HUES64 (cell line): Measurements from ENCODE around the gene ANGPT4.
"Not testable (repeated sequence)": the region's sequence is repeated elsewhere in the genome, so short reads cannot be mapped to it uniquely, and the experiment has no call there.

Experiments
- H3K27ac ChIP-seq: 2 replicates; pipeline ENCODE4 v1.7.0; 2013; ENCODE audit warnings: low read depth, low read length, inconsistent platforms
- H3K27me3 ChIP-seq: 2 replicates; pipeline ENCODE4 v1.6.1; 2013; ENCODE audit warnings: mild to moderate bottlenecking, low read length; ENCODE audit not compliant: insufficient read depth
- H3K36me3 ChIP-seq: 2 replicates; pipeline ENCODE4 v1.6.1; 2013; ENCODE audit warnings: mild to moderate bottlenecking, low read length; ENCODE audit not compliant: insufficient read depth
- H3K4me1 ChIP-seq: 2 replicates; pipeline ENCODE4 v1.6.1; 2013; ENCODE audit warnings: mild to moderate bottlenecking, low read length, moderate library complexity; ENCODE audit not compliant: insufficient read depth
- H3K4me3 ChIP-seq: 2 replicates; pipeline ENCODE4 v1.5.1; 2013; ENCODE audit warnings: mild to moderate bottlenecking, low read length, moderate library complexity
- H3K9ac ChIP-seq: 2 replicates; pipeline ENCODE4 v1.6.1; 2013; ENCODE audit warnings: mild to moderate bottlenecking, low read depth, low read length
- H3K9me3 ChIP-seq: 2 replicates; pipeline ENCODE4 v1.6.1; 2013; ENCODE audit warnings: low read depth, low read length; ENCODE audit not compliant: insufficient read depth
- WGBS: fragments of 150-250, 120-280 bp; methylation state at CpG from one replicate; pipeline ENCODE4 v1.1.7; 2013; ENCODE audit warnings: missing lambda C conversion rate; 5-methylcytosine and 5-hydroxymethylcytosine counted together

The ANGPT4 gene

DNA sequence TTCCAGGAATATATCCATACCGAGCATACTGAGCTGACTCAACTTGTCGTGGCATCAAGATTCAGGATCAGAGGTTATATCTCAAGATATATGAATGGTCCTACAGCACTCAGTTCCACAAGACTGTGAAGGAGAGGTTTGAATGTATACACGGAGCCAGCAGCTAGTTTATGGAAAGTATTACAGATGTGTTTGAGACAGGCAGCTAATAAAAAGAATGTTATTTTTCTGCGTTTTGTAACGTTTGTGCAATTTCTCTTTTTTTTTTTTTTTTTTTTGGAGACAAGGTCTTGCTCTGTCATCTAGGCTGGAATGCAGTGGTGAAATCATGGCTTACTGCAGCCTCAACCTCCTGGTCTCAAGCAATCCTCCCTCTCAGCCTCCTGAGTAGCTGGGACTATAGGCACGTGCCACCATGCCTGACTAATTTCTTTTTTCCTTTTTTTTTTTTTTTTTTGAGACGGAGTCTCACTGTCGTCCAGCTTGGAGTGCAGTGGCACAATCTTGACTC, 86.1 kb downstream of the ANGPT4 start:
- Histone ChIP-seq H3K36me3 (no peaks in the 10 kb centered on the region), H3K9me3 (no peaks in the 10 kb centered on the region), H3K9ac (no peak overlapping the region), H3K27ac (no peak overlapping the region), H3K4me3 (no peak overlapping the region), H3K27me3 (peaks cover 12% of the 10 kb centered on the region), H3K4me1 (peaks cover 3% of the 10 kb centered on the region; the same call in 1 of the 2 replicates)
- 87% methylated on average over 8 of the region's 8 CpGs for WGBS

DNA sequence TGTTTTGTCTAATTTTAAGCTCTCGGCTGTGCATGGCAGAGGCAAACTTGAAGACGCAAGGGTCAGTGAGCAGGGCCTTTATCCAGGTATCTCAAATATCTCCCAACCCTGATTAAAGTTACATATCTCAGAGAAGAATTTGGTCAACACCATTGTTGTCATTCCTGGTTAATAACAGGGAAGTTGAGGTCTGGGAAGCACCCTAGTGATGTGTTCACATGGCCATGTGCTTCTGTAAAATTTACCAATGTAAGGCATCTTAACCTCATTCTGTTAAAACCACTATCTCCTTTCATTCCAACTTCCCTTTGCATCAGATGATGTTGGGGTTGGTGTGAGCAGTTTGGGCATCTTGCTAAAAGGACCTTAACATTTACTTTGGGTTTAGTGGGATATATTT, 86.6 kb downstream of the ANGPT4 start:
- Histone ChIP-seq H3K27ac (no peak overlapping the region), H3K36me3 (no peaks in the 10 kb centered on the region)

DNA sequence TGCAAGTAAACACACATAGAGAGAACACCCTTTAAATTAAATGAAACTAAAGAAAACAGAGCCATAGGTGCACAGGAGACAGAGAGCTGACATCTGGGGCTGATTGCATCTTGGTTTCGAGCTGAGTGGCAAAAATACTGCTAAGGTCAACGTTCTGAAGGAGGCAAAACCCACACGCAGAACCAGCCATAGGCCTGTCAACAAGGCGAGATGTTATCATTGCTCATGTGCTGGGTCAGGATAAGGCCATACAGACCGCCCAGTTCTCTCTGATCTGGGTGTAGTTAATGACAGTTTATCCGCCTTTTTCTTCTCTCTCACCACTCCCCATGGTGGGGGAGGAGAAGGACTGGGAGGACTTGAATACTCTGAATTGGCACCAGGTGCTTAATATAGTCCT, 87.1 kb downstream of the ANGPT4 start:
- Histone ChIP-seq H3K4me1 (peaks cover 3% of the 10 kb centered on the region; the same call in 1 of the 2 replicates), H3K36me3 (no peaks in the 10 kb centered on the region), H3K27ac (no peak overlapping the region), H3K27me3 (peaks cover 1% of the 10 kb centered on the region), H3K4me3 (no peak overlapping the region), H3K9me3 (no peaks in the 10 kb centered on the region), H3K9ac (no peak overlapping the region)
- whole genome bisulfite sequencing: 85% methylated on average over 4 of the region's 6 CpGs

More for the DNA sequence above, 86.6 kb downstream of the ANGPT4 start:
- Histone ChIP-seq H3K4me1 (peaks cover 3% of the 10 kb centered on the region; the same call in 1 of the 2 replicates), H3K9ac (no peak overlapping the region), H3K9me3 (no peaks in the 10 kb centered on the region), H3K4me3 (no peak overlapping the region), H3K27me3 (peaks cover 7% of the 10 kb centered on the region)
- WGBS: 94% methylated on average over 2 of the region's 2 CpGs

DNA sequence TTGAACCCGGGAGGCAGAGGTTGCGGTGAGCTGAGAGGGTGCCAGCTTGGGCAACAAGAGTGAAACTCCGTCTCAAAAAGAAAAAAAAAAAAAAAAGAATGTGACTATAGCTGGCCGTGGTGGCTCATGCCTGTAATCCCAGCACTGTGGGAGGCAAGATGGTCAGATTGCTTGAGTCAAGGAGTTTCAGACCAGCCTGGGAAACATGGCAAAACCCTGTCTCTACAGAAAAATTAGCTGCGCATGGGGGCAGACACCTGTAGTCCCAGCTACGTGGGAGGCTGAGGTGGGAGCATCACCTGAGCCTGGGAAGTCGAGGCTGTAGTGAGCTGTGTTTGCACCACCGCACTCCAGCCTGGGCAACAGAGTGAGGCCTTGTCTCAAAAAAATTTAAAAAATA, 88.2 kb downstream of the ANGPT4 start:
- H3K9ac ChIP-seq, H3K9me3 ChIP-seq, H3K27me3 ChIP-seq, H3K36me3 ChIP-seq, H3K27ac ChIP-seq, H3K4me1 ChIP-seq, H3K4me3 ChIP-seq: not testable (repeated sequence)
- WGBS: 92% methylated on average over 8 of the region's 8 CpGs

DNA sequence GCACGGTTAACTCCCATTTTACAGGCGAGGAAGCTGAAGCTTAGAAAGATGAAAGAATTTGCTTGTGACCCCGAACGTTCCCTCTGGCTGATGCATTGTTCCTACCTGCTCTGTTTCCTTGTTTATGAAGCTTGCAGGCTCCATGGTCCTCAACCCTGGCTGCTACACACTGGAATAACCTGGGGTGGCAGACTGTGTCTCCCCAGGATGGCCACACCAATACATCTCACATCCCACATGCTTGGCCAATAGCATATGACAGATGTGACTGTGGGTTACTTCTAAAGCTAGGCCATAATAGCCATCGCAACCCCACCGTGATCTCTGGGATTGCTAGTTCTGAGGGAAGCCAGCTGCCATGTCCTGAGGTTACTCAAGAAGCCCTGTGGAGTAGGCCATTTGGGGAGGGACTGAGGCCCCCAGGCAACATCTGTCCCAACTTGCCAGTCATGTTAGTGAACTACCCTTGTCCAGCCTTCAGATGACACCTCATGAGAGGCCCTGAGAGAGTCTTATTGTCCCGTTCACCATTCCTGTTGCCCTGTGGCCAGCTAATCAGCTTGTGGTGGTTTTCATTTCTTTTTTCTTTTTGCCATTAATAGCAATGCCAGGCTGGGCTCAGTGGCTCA, 89.3 kb downstream of the ANGPT4 start:
- Histone ChIP-seq H3K9me3 (no peaks in the 10 kb centered on the region), H3K27me3 (no peaks in the 10 kb centered on the region), H3K36me3 (no peaks in the 10 kb centered on the region), H3K27ac (no peak overlapping the region), H3K4me3 (no peak overlapping the region), H3K9ac (no peak overlapping the region), H3K4me1 (no peaks in the 10 kb centered on the region)
- WGBS: 94% methylated on average over 7 of the region's 7 CpGs

DNA sequence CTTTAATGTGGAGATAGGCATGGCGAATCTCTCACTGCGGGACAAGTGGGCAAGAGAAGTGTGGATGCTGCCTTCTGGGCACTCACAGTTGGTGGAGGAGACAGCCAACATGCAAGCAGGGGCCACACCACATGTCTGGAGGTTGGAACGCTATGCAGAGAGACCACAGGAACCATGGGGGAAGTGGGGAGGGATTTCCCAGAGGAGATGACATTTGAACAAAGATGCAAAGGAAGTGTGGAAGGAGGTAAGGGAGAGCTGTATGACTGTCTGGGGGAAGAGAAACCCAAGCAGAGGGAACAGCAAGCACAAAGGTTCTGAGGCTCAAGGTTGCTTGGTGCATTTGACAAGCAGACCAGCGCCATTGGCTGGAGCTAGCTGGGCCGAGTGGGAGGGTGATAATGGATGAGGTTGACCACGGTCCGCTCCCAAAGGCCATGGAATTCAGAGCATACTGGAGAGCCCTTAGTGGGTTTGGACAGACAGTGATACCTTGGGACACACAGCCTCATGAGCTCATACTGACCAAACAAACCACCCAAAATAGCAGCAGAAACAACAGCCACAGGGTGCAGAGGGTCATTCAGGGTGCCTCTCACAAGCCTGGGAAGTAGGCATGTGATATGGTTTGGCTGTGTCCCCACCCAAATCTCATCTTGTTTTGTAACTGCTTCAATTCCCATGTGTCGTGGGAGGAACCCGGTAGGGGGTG, 90.3 kb downstream of the ANGPT4 start:
- H3K4me3 ChIP-seq: no peak overlapping the region
- H3K4me1 ChIP-seq: no peaks in the 10 kb centered on the region
- H3K36me3 ChIP-seq: no peaks in the 10 kb centered on the region
- H3K9me3 ChIP-seq: no peaks in the 10 kb centered on the region
- no peaks in the 10 kb centered on the region for H3K27me3 ChIP-seq
- H3K9ac ChIP-seq: no peak overlapping the region
- 92% methylated on average over 9 of the region's 9 CpGs for WGBS
- no peak overlapping the region for H3K27ac ChIP-seq

DNA sequence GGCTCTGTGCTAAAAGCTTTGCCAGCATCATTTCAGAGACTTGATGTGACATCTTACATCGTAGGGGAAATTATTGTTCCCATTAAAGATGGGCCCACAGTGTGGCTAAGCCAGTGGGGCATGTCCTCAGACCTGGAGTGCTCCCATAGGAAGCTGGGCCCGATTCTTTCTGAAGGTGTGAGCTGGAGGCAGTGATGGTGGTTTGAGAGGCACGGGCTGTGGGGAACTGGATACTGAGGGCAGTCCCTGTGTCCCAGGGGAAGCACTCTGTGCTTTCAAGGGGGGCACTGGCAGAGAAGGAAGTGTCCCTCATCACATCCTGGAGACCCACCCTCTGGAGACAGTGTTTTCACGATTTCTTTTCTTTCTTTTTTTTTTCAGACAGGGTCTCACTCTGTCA, 91.2 kb downstream of the ANGPT4 start:
- no peaks in the 10 kb centered on the region for H3K4me1 ChIP-seq
- H3K27ac ChIP-seq: no peak overlapping the region
- no peaks in the 10 kb centered on the region for H3K9me3 ChIP-seq
- no peak overlapping the region for H3K4me3 ChIP-seq
- no peaks in the 10 kb centered on the region for H3K36me3 ChIP-seq
- 95% methylated on average over 4 of the region's 4 CpGs for WGBS
- H3K27me3 ChIP-seq: no peaks in the 10 kb centered on the region
- no peak overlapping the region for H3K9ac ChIP-seq

DNA sequence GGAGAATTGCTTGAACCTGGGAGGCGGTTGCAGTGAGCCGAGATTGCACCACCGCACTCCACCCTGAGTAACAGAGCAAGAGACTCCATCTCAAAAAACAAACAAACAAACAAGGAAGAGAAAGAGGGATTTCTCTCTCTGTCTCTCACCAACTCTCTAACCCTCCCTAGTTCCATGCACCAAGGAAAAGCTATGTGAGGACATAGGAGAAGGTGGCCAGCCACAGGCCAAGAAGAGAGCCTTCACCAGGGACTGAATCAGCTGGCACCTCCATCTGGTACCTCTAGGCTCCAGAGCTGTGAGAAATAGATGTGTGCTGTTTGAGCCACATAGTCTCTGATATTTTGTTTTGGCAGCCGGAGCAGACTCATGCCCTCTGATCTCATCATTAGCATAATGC, 91.6 kb downstream of the ANGPT4 start:
- Histone ChIP-seq H3K4me3 (no peak overlapping the region), H3K27ac (no peak overlapping the region), H3K9ac (no peak overlapping the region), H3K27me3 (no peaks in the 10 kb centered on the region), H3K9me3 (no peaks in the 10 kb centered on the region), H3K4me1 (no peaks in the 10 kb centered on the region), H3K36me3 (no peaks in the 10 kb centered on the region)
- 90% methylated on average over 4 of the region's 4 CpGs for WGBS

DNA sequence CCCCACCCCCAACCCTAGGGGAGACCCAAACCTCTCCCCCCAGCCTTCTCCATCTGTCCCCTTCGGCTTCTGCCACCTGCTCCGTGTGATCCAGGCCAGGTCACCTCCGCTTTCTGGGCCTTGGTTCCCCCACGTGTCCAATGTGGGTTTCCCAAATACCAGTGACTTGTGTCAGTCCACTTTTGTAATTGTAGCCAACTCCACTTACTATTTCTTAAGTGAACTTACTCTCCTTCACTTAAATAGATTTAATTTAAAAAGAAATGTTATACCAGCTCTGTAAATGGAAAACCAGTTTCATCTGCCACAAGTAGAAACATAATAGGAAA, 92.6 kb downstream of the ANGPT4 start:
- 94% methylated on average over 4 of the region's 4 CpGs for WGBS
- H3K9ac ChIP-seq: no peak overlapping the region
- H3K27me3 ChIP-seq: no peaks in the 10 kb centered on the region
- H3K9me3 ChIP-seq: no peaks in the 10 kb centered on the region
- H3K4me3 ChIP-seq: no peak overlapping the region
- no peaks in the 10 kb centered on the region for H3K36me3 ChIP-seq
- no peaks in the 10 kb centered on the region for H3K4me1 ChIP-seq
- H3K27ac ChIP-seq: no peak overlapping the region

DNA sequence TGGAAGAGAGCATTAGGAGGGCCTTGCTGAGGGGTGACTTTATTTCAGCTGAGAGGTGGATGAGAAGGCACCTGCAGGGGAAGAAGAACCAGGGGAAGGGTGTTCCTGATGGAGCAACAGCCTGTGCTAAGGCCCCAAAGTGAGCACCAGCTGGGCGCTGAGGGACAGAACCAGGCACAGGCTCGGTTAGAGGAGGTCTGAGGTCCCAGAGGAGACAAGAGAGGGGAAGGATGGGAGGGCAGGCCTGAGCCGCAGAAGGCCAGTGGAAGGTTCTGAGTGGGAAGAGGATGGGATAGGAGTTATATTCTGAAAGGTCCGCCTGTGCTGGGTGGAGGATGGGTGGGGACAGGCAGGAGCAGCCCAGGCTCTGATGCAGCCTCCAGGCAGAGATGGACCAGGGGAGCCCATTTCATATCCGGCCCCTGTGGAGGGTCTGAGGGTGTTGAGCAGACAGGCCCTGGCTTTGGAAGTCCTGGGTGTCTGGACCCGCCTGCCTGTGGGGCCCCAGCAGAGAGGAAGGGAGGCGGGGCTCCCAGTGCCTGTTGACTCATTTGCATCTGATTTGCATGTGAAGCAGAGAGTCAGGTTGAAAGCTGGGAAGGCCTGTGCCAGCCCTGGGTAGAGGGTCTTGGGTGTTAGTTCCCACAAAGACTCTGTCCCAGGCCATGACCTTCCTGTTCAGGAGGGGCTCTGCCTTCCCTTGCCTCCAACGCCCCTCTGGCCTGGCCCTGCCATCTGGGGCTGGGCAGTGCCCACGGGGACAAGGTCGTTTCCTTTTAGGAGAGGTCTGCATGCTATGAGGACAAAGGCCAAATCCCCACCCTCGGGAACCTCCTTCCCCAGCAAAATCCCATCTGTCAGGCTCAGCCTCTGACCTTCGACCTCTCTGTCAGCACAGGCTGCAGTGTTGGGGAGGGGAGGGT, 93.2 kb downstream of the ANGPT4 start:
- Histone ChIP-seq H3K9me3 (no peaks in the 10 kb centered on the region), H3K36me3 (no peaks in the 10 kb centered on the region), H3K27me3 (no peaks in the 10 kb centered on the region), H3K27ac (no peak overlapping the region), H3K4me1 (no peaks in the 10 kb centered on the region), H3K4me3 (no peak overlapping the region), H3K9ac (no peak overlapping the region)
- WGBS: 85% methylated on average over 10 of the region's 12 CpGs

DNA sequence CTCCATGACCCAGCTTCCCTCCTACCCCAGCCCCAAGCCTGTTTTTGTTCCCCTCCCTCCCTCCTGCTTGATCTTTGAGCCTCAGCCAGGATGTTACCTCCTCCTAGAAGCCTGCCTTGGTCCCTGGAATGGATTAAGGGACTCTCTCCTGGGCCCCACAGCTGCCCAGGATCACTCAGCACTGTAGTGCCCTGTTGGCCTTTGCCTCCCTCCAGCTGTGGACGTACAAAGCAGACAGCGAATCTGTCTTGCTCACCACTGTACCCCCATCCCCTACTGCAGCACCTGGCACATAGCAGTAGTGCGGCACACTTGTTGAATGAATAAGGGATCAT, 94.4 kb downstream of the ANGPT4 start:
- no peak overlapping the region for H3K9ac ChIP-seq
- H3K27me3 ChIP-seq: no peaks in the 10 kb centered on the region
- no peak overlapping the region for H3K27ac ChIP-seq
- H3K36me3 ChIP-seq: no peaks in the 10 kb centered on the region
- no peaks in the 10 kb centered on the region for H3K4me1 ChIP-seq
- no peak overlapping the region for H3K4me3 ChIP-seq
- 88% methylated on average over 3 of the region's 3 CpGs for WGBS
- H3K9me3 ChIP-seq: no peaks in the 10 kb centered on the region
